HG03469 (cell line): ENCODE measurements around the gene ELP4.

Experiments
- ATAC-seq: cut with Tn5 transposase; IDR thresholded peaks from one replicate; pipeline ENCODE4 v1.9.1; 2021; ENCODE audit warnings: mild to moderate bottlenecking, moderate library complexity, moderate number of reproducible peaks; ENCODE audit not compliant: unreplicated experiment

The ELP4 gene

DNA sequence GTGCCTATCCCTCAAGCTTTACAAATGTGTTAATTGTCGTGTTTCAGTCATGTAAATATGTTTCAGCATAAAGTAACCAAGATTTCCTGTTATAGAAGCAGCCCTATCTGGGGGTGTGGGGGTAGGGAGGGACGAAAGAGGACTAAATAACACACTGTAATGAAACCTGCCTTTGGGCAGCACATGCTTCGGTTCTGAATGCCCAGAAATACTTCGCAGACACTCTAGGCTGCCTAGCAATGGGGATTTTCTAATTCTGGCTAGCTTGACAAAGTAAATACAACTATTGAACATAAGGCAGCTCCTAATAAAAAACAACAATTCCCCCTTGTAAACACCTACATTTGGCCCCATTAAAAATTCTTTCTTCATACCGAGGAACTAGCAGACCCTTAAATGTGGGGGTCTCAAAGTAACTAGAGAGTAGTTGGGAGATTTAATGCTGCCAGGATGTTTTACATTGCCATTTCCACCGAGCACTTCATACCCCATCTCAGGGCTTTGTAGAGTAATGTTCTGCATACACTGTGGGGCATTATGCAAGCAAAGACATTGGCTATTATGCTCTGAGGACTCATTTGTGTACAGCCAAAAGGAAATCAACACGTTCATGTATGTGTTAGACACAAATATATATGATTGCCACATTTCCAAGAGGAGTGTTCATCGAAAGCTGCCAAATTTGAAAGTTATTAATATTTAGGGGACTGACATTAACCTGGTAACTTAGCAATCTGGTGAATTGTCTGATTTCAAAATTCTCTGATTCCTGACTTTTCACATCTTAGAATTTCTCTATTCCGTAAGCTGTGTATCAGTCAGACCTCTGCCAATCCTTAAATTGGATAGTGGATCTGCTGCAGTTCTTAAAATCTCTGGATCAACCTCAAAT is 259.4 kb downstream of the ELP4 start:
- ATAC-seq = no peak

DNA sequence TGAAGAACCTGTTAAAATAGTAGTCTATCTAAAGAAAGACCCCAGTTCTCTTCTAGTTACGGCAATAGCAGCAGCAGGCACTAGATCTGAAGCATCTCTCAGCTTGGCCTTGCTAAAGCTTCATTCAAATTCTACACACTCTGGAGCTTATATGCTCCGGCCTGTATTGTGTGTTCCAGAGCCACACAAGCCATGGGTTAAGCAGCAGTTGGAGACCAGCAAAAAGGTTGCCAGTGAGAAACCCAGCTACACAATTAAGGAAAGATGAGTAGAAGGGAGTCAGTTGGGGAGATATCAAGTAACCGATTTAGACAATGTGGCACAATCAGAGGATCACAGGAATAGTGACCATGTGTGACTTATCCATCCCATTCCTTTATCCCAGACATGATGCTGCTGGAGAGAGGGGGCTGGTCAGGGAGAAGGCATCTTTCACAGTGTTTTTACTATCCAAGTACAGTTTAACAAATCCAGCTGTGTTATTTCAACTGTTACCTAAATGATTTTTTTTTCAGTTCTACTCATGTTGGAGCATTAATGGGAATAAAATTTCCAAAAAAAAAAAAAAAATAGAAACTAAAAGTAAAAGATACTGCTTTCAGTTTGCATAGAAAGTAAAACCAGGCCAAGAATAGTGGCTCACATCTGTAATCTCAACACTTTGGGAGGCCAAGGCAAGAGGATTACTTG is 260.6 kb downstream of the ELP4 start:
- ATAC-seq = no peak

DNA sequence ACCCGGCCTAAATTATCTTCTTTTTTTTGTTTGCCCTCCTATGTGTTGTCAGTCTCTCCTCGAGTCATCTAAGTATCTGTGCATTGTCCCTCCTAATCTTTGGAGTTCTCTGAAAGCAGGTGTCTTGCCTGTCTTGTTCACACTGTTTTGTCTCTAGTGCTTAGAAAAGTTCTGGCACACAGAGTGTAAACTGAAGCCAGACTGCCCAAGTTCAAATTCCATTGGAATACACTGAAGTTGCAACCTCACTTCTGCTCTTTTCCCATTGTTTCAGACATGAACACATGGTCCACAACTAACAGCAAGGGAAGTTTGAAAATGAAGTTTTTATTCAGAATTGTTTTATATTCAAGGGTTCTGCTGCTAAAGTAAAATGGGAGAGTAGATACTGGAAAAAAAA is 262.8 kb downstream of the ELP4 start:
- ATAC-seq = no peak

DNA sequence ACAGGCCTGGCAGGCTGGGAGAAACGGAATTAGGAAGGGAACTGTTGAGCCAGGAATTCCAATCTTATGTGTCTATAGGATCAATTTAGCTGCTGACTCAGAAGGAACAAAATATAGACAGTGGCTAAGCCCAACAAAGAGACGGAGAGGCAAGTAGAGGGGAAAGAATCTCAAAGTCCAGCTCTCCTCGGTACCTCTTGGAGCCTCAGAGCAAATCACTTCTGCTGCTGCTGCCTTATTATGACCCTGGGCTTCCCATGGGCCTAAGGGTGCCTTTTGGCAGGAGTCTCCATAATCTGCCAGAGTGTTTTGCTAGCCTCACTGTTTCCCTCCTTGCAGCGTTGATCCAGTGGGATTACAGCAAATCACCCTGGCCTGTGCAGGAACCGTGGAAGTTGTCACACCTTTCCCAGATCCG is 269.8 kb downstream of the ELP4 start:
- ATAC-seq = no peak

DNA sequence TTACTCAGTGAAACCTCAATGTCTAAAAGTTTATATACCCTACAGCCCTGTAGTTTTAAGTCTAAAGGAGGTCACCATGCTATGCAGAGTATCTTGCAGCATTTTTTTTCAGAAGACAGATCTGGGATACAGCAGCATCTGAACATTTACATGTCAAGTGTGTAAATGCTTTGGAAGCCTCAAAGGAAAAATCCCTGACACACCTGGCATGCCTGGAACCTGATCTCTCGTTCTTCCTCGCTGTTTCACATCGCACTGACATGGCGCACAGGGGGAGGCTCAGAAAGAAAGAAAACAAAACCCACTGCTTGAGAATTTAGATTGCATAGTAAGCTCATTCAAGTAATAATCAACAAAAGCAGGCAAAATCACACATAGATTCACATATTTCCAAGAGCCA is 270.5 kb downstream of the ELP4 start:
- ATAC-seq = no peak

DNA sequence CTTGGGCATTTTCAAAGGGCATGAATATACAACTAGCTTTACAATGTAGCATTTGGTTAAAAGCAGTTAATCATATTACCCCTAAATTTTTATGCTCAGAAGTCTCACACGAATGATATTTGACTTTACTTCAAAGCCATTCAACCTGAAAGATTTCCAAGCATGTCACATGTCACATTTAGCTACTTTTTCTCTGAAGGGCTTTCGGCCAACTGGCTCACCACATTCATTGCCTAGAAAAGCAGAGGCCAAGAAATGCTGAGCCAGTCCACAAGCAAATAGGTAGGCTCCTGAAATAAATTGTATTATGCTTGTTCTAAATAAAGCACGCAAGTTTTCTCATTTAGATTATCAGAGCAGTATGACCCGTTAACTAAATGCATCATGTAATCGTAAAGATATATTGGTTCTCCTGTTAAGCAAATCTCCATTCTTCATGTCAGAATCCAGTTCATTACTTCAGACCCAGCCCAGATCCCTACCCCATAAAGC is 271.0 kb downstream of the ELP4 start:
- no peak for ATAC-seq

DNA sequence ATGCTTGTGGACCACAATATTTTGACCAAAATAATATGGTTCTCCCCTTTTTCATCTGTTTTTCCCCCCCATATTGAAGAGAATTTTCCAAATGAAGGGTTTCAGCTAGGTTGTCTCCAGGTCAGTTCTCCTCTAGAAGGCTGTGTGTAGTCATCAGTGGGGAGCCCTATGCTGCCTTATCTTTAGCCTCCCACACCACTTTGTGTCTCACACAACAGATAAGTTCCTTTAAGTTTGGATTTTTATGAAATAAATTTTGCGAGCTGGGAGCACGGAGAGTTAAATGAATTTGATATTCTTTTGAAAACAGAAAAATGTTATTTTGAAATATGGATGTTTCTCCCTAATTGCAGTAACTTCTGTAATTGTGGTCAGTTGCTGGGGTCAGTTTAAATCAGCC is 272.7 kb downstream of the ELP4 start:
- ATAC-seq = no peak

DNA sequence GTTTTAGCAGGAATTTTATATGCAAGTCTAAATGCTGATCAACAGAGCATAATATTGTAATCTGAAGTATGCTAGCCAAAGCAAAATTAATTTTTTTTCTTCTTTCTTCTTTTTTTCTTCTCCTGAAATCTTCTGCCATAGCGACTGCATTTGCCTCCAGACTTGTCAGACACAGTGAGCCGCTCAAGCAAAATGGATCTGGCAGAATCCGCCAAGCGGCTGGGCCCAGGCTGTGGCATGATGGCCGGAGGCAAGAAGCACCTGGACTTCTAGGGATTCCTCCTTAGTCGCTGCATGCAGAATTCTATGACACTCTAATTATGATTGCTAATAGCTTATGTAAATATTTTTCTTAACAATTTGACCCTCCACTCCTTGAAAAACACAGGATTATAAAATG is 273.7 kb downstream of the ELP4 start:
- no peak for ATAC-seq

DNA sequence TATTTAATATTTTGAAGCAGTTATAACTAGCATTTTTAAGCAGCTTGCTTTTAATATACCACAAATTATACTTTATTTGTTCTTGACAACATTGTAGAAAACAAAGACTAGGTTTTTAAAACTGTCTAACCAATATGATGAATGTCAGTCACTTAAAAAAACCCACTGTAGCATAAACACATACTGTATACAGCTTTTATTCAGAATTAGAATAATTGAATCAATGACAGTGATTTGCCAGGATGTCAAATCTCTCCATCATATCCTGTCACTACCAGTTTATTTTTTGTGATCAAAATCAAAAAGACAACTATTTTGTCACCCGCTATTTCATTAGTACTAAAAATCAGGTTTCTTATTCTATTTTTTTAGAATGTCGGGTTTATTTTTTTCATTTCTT is 275.0 kb downstream of the ELP4 start:
- no peak for ATAC-seq

DNA sequence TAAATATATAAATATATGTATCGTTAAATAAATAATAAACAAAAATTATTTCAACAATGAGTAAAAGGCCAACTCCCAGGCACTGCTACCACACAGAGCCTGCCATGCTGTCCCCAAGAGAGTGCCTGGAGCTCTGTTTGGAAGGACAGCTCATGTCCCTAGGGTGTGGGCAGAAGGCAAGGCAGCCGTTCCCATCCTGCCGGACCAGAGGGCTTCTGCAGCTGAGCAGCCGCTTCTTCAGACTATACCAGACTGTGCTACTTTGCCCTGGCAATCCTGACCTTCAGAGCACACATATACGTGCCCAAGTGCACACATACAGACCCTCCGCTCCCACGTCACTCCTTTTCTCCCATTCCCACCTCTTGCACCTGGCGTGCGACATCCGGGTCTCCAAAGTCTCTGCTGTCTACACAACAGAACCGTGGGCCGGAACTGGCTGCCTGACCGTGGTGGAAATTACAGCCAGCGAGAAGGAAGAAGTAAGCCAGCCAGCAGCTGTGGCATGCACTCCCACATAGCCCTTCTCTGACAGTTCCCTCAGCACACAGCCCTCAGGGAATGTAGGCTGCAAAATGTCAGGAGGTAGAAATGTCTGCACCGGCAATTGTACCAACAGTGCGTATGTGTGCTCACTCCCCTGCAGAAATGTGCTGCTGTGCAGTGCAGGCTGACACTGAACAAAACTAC is 277.6 kb downstream of the ELP4 start:
- ATAC-seq = no peak

DNA sequence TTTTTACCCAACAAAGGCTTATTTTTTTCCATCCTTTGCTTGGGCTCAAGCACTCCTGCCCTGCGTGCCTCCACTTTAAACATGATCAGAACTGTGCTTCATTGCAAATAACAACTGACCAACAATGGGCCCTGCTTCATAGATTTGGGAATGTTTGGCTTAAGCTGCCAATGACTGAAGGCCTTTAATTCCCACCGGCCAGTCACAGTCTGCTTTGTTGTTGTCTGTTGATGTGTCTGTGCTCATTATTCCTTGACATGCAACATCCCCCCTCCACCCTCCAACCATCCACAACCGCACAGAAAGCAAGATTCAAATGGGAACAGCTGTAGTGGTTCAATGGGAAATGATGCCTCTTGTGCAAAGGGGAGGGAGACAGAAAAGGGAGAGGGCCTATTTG is 278.5 kb downstream of the ELP4 start:
- no peak for ATAC-seq

DNA sequence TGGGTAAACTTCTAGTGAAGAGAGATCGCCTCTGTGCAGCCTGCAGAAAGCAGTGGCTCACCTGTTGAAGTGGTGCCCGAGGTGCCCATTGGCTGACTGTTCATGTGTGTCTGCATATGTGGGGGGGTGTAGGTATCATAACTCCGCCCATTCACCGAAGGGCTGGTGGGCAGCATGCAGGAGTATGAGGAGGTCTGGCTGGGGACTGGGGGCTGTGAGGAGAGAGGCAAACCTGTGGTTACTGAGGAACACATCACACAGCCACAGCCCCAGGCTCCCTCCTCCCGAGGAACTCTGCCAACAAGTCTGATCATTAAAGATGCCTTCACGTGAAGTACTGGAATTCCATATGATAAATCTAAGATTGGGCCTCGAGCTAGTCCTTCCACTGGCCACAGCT is 281.1 kb downstream of the ELP4 start:
- no peak for ATAC-seq

DNA sequence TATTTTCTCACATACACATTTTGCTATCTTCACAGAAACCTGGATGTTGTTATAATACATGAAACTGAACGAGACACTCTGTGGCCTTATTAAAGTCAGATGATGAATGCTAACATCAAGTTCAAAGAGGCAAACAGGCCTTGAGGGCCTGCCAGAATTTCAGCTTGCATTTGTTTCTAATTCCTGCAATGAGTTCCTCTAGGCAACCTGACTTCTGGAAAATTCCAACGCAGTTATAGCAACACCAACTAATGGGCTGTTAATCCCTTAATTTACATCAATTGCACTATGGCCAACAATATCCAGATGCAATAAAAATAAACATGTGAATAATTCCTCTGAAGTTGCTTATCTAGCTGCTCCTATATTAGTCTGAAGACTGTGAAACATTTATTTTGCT is 282.5 kb downstream of the ELP4 start:
- ATAC-seq = no peak

DNA sequence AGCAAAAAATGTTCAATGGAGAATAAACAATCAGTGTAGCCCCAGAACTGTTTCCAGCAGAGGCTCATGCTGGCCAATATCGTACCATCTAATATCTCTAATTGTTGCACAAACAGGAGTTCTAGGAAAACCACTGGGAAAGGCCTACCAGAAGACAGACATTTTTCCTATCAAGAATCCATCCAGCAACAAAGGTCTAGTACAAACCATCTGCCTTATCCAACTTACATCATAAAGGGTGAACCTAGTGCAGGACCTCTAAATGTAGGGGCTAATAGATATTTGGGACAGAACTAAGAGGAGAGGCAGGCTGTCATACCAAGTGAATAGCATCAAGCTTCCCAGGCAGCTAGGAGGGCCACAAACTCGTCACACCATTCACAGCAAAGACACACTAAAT is 282.9 kb downstream of the ELP4 start:
- ATAC-seq = no peak

DNA sequence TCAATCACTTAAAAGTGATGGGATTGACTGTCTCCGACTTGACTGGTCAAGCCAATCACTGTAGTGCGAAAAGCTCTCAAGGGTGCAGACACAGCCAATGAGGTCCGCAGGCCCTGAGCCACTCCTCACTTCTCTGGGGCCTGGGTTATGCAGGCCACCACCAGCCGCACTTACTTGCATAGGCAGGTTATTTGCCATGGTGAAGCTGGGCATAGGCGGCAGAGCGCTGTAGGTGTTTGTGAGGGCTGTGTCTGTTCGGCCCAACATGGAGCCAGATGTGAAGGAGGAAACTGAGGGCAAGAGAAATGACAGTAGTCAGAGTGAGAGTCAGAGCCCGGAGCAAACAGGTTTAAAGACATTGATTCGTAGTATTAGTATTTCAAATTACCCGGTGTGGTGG is 283.7 kb downstream of the ELP4 start:
- no peak for ATAC-seq

DNA sequence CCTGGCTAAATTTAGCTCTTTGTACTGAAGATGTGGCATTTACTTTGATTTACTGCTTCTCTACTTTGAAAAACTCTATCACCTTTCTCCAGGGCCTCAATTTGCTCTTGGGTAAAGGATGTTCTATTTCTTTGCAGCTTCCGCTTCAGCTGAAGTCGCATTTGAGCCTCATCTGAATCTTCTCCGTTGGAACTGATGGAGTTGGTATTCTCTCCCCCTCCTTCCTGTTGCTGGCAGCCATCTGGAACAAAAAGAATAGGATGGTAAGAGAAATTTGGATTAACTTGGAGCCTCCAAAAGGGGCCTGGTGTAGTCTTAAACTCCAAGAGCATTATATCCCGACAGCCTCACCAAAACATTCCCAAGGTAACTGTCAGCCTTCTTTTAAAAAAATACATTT is 285.0 kb downstream of the ELP4 start:
- no peak for ATAC-seq

DNA sequence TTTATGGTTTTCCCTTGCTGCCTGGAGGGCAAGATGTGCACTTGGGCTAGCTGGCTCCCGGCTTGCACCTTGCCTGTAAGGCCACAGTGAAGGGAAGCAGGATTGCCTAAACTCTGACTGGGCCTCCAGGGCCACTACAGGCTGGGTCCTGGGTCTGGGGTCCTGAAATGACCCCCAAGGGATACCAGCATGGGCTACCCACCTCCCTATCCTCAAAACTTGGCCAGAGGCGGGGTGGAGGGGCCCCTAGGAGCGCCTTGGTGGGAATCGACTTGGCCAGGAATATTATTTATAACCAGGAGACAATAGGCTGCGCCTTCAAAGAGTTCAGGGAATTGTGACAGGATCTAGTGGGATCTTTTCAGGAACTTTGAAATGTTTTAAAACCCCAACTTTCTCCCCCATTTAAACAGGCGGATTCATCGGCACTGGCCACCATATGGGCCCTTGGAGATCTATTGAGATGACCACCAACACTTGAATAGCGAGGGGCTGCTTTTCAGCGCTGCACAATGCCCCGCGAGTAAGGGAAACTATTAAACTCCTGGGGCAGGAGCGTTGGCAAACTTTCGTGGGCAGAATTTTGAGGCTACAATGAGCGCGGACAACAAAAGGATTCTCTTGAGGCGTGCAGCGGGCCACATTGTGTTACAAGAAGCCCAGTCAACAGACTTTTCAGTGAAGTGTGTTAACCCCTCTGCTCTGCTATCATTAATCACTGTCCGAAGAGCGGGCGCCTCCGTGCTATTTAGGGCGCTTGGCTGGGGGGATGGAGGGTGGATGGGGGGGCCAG is 286.3 kb downstream of the ELP4 start:
- no peak for ATAC-seq

DNA sequence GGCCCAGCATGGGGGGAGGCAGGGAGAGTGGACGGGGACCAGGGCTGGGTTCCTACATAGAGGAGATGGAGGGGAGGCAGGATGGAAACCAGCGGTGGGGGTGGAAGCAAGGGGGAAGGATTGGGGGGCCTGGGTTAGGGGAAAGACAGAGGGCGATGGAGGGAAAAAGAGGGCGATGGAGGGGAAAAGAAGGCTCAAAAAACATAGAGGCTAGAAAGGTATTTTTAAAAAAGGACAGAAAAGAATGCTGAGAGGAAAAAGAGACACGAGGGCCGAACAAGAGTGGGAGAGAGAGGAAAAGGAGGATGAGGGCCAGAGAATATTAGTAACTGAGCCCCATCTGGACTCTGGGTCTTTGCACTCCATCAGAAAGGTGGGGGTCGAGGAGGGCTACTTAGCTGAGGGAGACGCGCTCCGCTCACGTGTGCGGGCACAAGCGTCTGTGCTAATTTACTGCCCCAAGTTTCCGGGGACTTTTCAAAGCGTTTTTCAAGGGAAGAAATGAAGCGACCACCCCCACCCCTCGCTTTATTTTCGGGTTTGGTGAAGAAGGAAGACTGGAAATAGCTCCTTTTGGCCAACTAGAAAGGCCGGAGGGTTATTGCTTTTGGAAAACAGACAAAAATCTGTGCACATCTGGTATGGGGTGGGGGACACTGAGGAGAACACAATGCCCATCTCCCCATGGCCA is 287.1 kb downstream of the ELP4 start:
- no peak for ATAC-seq

DNA sequence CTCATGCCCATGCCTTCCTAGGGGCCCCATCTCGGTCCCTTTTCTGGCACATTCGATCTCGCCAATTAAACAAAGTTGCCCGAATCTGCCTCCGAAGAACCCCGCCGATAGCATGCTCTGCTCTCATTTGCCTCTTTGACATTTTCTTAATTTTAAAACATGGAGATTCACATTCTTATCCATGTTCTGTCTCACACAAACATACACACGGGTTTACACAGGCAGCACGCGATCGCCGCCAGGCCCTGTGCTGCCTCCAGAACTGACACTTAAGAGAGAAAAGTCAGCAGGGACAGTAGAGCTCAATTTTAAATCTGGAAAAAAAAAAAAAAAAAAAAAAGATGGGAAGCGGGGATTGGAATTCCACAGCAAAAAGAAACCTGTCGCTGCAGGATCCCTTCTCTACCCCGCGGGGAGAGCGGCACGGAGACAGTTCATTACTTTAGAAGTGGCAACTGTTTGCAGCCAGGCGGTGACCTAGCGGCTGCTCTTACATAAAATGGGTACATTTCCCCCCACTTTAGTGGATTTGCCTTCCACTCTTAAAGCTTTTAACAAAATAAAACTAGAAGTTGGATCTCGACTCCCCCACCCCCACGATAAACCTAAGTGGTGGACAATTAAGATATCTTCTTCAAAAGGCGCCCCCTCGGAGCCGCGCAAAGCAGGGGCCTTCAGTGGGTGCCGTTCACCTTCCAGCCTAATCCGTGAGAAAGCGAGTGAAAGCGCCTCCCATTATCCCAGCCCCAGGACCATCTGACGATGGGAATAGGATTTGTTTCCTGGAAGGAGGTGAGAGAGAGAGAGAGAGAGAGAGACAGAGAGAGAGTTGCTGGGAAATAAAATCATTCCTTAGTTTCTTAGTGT is 287.9 kb downstream of the ELP4 start:
- no peak for ATAC-seq
